Activated CD8-positive, alpha-beta memory T cell treated with anti-CD3 and anti-CD28 coated beads, Interleukin-2, amount 50 U/mL, for 24 hours (primary cell): Measurements from ENCODE around the gene AHCYL1.
A peak's percentile ranks its signal among the peaks of the same experiment; 100 is the strongest.
"Not testable (repeated sequence)": the region's sequence is repeated elsewhere in the genome, so short reads cannot be mapped to it uniquely, and the experiment has no call there.

Experiments used
- DNase-seq: peaks from one replicate; pipeline ENCODE4 v3.0.0-alpha.2; 2020; ENCODE audit errors: extremely low read depth

The AHCYL1 gene

GRCh38 chr1:109984456-109985246 lies at the start of gene AHCYL1:
Gene AHCYL1 (plus strand): TSS chr1:109984765. CDS start chr1:109985053, 288 bp downstream.
- peak; percentile 95 for DNase-seq

- no peak for DNase-seq
These were observed 49.1 kb upstream of the AHCYL1 start for GRCh38 chr1:109935451-109935900.

GRCh38 chr1:109937738-109938137 lies 46.8 kb upstream of the AHCYL1 start:
- DNase-seq = no peak

- no peak for DNase-seq
These were observed 46.0 kb upstream of the AHCYL1 start for GRCh38 chr1:109938556-109938955.

DNA sequence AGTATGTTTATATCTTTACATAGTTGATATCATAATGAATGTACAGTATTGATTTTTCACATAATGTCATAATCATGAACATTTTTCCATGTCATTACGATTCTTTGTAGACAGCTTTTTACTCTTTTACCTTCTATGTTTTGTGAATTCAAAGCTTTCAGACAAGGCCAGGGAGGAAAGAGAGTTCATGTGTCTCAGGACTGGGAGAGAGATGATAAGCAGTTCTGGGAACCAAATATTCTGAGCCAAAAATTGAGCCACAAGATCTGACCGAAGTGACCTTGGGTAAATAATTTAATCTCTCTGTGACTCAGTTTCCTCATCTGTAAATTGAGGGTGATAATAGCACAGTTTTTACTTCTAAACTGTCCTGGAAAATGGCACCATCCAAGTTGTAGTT lies 42.1 kb upstream of the AHCYL1 start:
- no peak for DNase-seq

GRCh38 chr1:109944541-109944940 lies 40.0 kb upstream of the AHCYL1 start:
- DNase-seq = no peak

DNA sequence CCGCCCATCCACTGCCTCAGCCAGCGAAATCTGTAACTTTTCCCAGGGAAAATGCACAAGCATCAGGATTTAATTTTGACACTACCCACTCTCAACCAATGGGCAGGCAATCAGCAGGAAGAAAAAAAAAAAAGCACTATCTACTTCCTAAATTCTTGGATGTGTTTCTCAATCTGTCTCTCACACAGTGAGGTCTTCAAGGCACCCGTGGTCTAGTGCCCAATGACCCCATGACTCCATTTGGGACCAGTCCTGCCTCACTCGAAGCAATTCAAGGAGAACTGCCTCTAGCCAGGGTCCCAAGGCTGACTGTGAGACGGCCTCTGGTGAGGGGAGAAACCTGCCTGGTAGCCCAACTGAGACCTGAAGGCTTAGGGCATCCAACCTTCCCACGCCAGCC lies 38.1 kb upstream of the AHCYL1 start:
- no peak for DNase-seq

- DNase-seq = no peak
These were observed 36.8 kb upstream of the AHCYL1 start for GRCh38 chr1:109947582-109948284.

DNA sequence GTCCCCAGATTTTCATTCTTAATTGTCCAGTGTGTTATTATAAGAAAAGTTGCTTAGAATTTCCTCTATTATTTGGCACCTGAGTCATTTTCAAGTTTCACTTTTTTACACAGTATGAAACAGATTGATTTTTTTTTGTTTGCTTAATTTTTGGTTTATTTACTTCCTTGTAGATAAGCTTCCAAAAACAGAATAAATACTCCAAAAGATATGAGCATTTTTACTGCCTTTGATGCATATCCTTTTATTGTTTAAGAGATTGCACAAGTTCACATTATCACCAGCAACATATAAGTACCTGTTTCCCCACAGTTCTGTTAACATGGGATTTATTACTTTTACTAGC lies 36.3 kb upstream of the AHCYL1 start:
- no peak for DNase-seq

- DNase-seq = no peak
These were observed 34.5 kb upstream of the AHCYL1 start for GRCh38 chr1:109950038-109950437.

DNA sequence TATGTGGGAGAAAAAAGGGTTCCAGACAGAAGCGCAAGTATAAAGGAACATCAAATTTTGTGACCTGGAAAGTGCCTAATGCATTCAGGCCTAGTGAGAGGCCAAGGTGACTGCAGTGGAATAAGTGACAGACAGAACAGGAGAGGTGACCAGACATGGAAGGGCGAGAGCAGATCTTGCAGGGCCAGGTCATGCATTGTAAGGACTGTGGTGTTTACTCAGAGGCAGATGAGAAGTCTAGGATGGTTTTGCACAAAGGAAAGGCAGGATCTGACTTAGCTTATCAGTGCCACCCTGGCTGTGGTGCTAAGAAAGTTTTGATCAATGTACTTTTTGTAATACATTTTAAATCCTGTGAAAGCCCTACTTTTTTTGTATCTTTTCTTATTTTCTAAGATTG lies 34.1 kb upstream of the AHCYL1 start:
- DNase-seq = no peak

GRCh38 chr1:109951501-109951900 lies 33.1 kb upstream of the AHCYL1 start:
- DNase-seq = not testable (repeated sequence)

DNA sequence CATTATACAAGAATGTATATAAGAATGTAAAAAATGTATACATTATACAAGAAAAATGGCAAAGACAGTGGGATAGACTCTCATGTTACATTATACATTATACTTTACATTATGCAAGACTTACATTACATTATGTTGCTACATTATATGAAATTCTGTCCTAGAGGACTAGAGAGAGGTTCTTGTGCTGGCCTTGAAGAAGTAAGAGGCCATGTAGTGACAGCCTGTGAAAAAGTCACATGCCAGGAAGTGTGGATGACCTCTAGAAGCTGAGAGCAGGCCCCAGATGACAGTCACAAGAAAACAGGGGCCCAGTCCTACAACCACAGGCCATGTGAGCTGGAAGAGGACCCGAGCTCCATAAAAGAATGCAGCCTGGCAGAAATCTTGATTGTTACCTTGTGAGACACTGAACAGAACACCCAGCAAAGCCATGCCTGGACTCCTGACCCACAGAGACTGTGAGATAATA lies 30.5 kb upstream of the AHCYL1 start:
- no peak for DNase-seq

DNA sequence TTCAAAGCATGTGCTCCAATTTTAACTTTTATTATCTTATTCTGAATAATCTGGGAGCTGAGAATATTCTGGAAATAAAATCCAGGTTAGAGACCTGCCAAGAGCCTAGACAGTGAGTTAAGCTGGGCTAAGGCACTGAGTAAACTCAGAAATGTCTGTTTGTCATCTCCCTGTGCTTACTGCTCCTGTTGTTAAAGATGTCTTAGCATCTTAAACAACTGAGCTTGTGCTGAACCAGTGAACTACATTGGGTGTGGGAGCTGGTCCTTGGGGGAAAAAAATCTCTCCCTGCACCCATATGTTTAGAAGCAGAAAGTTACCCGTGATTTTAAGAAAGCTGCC lies 25.0 kb upstream of the AHCYL1 start:
- DNase-seq = no peak

DNA sequence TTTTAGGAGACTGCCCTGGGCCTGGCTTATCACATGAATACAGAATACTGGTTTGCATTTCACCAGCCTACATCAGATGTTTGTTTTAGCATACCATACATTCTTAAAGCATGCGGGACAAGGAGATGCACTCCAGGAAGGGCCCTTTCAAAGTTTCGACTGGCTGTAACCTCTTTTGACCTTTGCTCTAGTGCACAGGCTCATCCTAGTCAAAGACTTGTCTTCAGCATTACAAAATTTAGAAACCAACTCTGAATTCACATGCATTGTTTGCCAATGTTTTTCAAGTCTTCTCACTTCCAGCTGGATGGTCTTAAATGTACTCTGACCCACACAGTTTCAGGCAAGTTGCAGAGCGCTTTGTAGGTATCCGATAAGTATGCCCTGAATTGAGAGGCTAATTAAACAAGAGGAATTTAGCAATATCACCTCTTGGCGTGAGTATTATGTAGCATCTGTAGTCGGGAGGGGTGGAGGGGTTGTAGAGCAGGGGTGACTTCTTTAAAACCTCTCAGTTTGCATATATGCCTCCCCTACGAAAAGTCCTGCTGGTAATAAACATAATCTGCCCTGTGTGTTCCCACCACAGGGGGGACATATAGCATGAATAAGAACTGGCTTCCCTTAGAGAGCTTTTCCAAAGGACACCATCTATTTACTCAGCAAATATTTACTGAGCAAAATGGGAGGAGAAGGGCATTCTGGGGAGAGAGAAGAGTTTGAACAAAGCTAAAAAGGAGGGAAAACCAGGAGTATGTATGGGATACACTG lies 24.4 kb upstream of the AHCYL1 start:
- DNase-seq = no peak

- no peak for DNase-seq
These were observed 23.8 kb upstream of the AHCYL1 start for GRCh38 chr1:109960745-109961094.

GRCh38 chr1:109963864-109964263 lies 20.7 kb upstream of the AHCYL1 start:
- DNase-seq = no peak

DNA sequence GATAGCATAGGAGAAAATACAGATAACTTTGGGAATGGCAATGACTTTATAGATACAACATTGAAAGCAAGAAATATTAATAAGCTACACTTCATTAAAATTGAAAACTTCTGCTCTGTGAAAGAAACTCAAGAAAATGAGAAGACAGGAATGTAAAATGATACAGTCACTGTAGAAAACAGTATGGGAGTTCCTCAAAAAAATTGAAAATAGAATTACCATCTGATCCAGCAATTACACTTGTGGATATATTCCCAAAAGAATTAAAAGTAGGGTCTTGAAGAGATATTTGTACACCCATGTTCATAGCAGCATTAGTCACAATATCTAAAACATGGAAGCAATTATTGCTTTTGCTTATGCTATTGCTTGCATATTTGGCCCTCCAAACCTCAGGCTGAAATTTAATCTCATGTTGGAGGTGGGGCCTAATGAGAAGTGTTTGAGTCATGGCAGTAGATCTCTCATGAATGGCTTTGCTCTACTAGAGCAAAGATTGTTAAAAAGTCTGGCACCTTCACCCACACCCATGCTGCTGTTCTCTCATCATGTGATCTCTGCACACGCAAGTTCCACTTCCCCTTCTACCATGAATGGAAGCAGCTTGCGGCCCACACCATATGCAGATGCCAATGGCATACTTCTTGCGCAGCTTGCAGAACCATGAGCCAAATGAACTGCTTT lies 15.3 kb upstream of the AHCYL1 start:
- no peak for DNase-seq

- no peak for DNase-seq
These were observed 14.7 kb upstream of the AHCYL1 start for GRCh38 chr1:109969907-109970306.

GRCh38 chr1:109971559-109971958 lies 13.0 kb upstream of the AHCYL1 start:
- no peak for DNase-seq

GRCh38 chr1:109974191-109974590 lies 10.4 kb upstream of the AHCYL1 start:
- no peak for DNase-seq

- DNase-seq = no peak
These were observed 8.8 kb upstream of the AHCYL1 start for GRCh38 chr1:109975718-109976117.
